ENCODE measurements around the gene TNS2.

DNA sequence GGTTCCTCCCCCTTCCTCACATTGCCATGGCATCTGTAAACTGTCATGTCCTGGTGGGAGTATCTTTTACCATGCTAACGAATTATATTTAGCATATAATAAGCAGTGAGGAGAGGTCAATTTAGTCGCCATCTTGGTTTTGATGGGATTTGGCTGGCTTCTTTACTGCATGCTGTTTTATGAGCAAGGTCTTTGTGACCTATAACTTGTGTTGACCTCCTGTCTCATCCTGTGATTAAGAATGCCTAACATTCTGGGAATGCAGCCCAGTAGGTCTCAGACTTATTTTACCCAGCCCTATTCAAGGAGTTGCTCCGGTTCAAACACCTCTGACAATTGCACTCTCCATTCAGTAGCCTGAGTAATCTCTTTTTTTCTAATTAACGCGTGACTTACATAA, 45.7 kb upstream of the TNS2 start:
- TF ChIP-seq CTCF (IDR thresholded peaks at IDR 0.05) (no peak), POLR2A (IDR thresholded peaks at IDR 0.05) (no peak)

Measured in transverse colon (tissue), 3 donors.